Suprapubic skin (tissue), 4 donors: ENCODE results near the gene DARS1.

Experiments
- CTCF ChIP-seq, 2 donors: fragments of 200-600 bp in 1 of 2; fragments of 450-650 bp in 1 of 2; sonication (generic) in 1 of 2; IDR thresholded peaks; one replicate each; pipeline ENCODE4 v1.5.1; 2016 to 2019; ENCODE audit warnings: antibody characterized with exemption in 2 of 2, mild to moderate bottlenecking in 1 of 2, moderate library complexity in 1 of 2
- POLR2A ChIP-seq, 2 donors: fragments of 450-650 bp; IDR thresholded peaks; one replicate each; pipeline ENCODE4 v1.6.1; 2017; ENCODE audit warnings: antibody characterized with exemption in 2 of 2, mild to moderate bottlenecking in 2 of 2, moderate library complexity in 2 of 2
- POLR2AphosphoS5 ChIP-seq, 3 donors: sonication (generic); formaldehyde crosslinking; IDR thresholded peaks; one replicate each; pipeline ENCODE4 v1.6.1; 2017; ENCODE audit warnings: antibody characterized with exemption in 3 of 3

DNA sequence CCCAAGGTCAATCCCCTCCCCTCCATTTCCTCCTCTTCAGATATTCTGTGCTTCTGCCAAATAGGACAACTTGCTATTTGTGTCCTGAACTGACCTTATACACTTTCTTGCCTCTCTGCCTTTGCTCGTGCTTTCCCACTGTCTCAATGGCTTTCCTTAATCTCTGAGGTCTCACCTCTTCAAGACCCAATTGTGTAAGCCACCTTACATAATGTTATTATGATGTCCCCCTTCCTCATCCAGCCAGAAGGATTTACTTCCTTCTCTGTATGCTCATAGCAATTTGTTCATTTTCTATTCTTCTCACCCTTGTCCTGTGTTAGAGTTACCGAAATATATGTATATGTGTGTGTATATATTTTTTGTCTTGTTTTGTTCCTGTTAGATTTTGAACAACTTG is 26.9 kb upstream of the DARS1 start:
- TF ChIP-seq CTCF (IDR thresholded peaks at IDR 0.05): no peak
- TF ChIP-seq POLR2A (IDR thresholded peaks at IDR 0.05): no peak
- no peak for TF ChIP-seq POLR2AphosphoS5 (IDR thresholded peaks at IDR 0.05)
